ENCODE data around the gene COL5A3. TPM values are rescaled to one million over a fixed set of nuclear protein-coding genes. Genes with fewer than 3 reads are reported as not detected.

Gene COL5A3
- polyA plus RNA-seq, 1 of the 3 experiments (the other 2 are of a cell fraction) = under 0.01 TPM

GRCh38 chr19:9995999-9996398, 14.3 kb downstream of the COL5A3 start:
- WGBS (ENCODE audit: low lambda C conversion rate) = 51% methylated on average over 7 of the region's 7 CpGs
- no peak for TF ChIP-seq RFX5 (IDR thresholded peaks at IDR 0.05; ENCODE audit: low read length)
- TF ChIP-seq GATA2 (CRISPR knock-in tag; IDR thresholded peaks at IDR 0.05) = no peak
- no peak for TF ChIP-seq ZBTB33 (IDR thresholded peaks at IDR 0.05; ENCODE audit: borderline replicate concordance, low read depth)
- no peak for TF ChIP-seq POLR2AphosphoS5 (IDR thresholded peaks at IDR 0.05; ENCODE audit: low read depth, low read length)
- no peak for TF ChIP-seq JUND (IDR thresholded peaks at IDR 0.05)
- no peak for TF ChIP-seq RCOR1 (IDR thresholded peaks at IDR 0.05; ENCODE audit: low read length)
- TF ChIP-seq TAF1 (IDR thresholded peaks at IDR 0.05; ENCODE audit: borderline replicate concordance, low read depth, low read length) = no peak
- no peak for TF ChIP-seq EP300 (IDR thresholded peaks at IDR 0.05; ENCODE audit: borderline replicate concordance in 1 of 2, low read depth in 1 of 2, low read length in 1 of 2)
- no peak for TF ChIP-seq RAD21 (IDR thresholded peaks at IDR 0.05; ENCODE audit: low read length)
- TF ChIP-seq, protein P1, sequence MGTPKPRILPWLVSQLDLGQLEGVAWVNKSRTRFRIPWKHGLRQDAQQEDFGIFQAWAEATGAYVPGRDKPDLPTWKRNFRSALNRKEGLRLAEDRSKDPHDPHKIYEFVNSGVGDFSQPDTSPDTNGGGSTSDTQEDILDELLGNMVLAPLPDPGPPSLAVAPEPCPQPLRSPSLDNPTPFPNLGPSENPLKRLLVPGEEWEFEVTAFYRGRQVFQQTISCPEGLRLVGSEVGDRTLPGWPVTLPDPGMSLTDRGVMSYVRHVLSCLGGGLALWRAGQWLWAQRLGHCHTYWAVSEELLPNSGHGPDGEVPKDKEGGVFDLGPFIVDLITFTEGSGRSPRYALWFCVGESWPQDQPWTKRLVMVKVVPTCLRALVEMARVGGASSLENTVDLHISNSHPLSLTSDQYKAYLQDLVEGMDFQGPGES (IDR thresholded peaks at IDR 0.05; ENCODE audit: low read depth, low read length) = no peak
- no peak for TF ChIP-seq MAX (IDR thresholded peaks at IDR 0.05; ENCODE audit: low read depth)
- TF ChIP-seq EZH2phosphoT487 (IDR thresholded peaks at IDR 0.05; ENCODE audit: borderline replicate concordance, low read depth) = no peak
- no peak for TF ChIP-seq NFIC (IDR thresholded peaks at IDR 0.05; ENCODE audit: borderline replicate concordance)
- no peak for TF ChIP-seq FOXM1 (IDR thresholded peaks at IDR 0.05; ENCODE audit: low read depth)
- TF ChIP-seq, protein P2, sequence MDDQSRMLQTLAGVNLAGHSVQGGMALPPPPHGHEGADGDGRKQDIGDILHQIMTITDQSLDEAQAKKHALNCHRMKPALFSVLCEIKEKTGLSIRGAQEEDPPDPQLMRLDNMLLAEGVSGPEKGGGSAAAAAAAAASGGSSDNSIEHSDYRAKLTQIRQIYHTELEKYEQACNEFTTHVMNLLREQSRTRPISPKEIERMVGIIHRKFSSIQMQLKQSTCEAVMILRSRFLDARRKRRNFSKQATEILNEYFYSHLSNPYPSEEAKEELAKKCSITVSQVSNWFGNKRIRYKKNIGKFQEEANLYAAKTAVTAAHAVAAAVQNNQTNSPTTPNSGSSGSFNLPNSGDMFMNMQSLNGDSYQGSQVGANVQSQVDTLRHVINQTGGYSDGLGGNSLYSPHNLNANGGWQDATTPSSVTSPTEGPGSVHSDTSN (IDR thresholded peaks at IDR 0.05) = no peak
- TF ChIP-seq CHD2 (IDR thresholded peaks at IDR 0.05; ENCODE audit: low read length, partially characterized antibody) = no peak
- no peak for TF ChIP-seq TEAD4 (IDR thresholded peaks at IDR 0.05; ENCODE audit: borderline replicate concordance, insufficient read depth)
- no peak for TF ChIP-seq CTCF (IDR thresholded peaks at IDR 0.05)
- POLR2A ChIA-PET = no interaction called here

More at GRCh38 chr19:9995999-9996398, 14.3 kb downstream of the COL5A3 start:
- Histone ChIP-seq H4K20me1 (ENCODE audit: insufficient read depth) (no peaks in the 10 kb centered on the region), H3K27me3 (ENCODE audit: insufficient read depth) (peaks cover 35% of the 10 kb centered on the region), H3K4me3 (ENCODE audit: low read depth in 2 of 2, low read length in 1 of 2) (no peak overlapping the region), H2AFZ (ENCODE audit: low read depth) (no peak overlapping the region), H3K36me3 (replicated peaks in 1 of 2; ENCODE audit: control insufficient read depth in 1 of 2, insufficient read depth in 2 of 2, low read length in 1 of 2) (no peaks in the 10 kb centered on the region), H3K4me1 (ENCODE audit: control insufficient read depth in 1 of 2, insufficient read depth in 2 of 2, low read depth in 1 of 2, low read length in 1 of 2) (no peaks in the 10 kb centered on the region; a peak in 1 of 4 replicates), H3K9me2 (no peaks in the 10 kb centered on the region), H3F3A (replicated peaks; ENCODE audit: insufficient read depth) (peaks cover 3% of the 10 kb centered on the region), H3K4me2 (no peak overlapping the region), H3K9me3 (no peaks in the 10 kb centered on the region), H3K27ac (ENCODE audit: low read depth in 2 of 2, low read length in 1 of 2) (no peak overlapping the region), H3K79me2 (ENCODE audit: insufficient read depth) (no peaks in the 10 kb centered on the region), H3K9ac (no peak overlapping the region)
- CTCF ChIA-PET = interaction anchor here (0.9 to 3.0 kb wide), 2 partner anchors 32 to 65 kb away, joined by 3 to 8 read pairs; no protein-coding TSS in a partner anchor
- DNase-seq = no peak

All from SK-N-SH (cell line).